ENCODE results near the gene ARSG. TPM values are rescaled to one million over a fixed set of nuclear protein-coding genes. Genes with fewer than 3 reads are reported as not detected.

ARSG gene
- total and polyA plus RNA-seq, 2 of the 8 experiments (the other 6 are each of a cell fraction or from before 2014, with no cell fraction given), result 3.3 to 4.0 TPM

DNA sequence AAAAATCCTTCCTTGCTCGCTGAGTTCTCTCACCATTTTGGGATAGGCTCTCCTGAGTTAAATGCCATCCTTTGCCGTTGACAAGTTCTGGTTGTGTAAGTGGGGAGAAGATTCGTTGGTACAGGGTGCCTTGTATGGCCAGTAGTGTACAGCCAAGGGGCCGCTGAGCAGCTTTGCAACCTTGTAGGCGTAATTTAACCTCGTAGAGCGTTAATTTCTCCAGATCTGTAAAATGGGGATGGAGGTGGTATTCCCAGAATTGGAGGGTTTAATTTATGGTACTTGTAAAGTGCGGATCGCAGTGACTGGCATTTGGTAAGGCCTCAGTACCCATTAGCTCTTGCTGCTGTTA, 1.4 kb downstream of the ARSG start:
- H4K5ac ChIP-seq (ENCODE audit: insufficient read length, low read depth, low read length), result no peak overlapping the region
- no peaks in the 10 kb centered on the region for H3K79me2 ChIP-seq (ENCODE audit: control insufficient read depth in 1 of 2, insufficient read depth in 2 of 2, low read length in 2 of 2)
- no peak overlapping the region; the same call in 1 of the 2 replicates for H3K18ac ChIP-seq (ENCODE audit: extremely low read depth, low read length)
- H2AFZ ChIP-seq (ENCODE audit: low read length), result no peak overlapping the region
- WGBS, 2 experiments (ENCODE audit: extremely low coverage in 1 of 2, insufficient coverage in 1 of 2, insufficient read length in 1 of 2, insufficient replicate concordance in 2 of 2, low coverage in 1 of 2, low lambda C conversion rate in 2 of 2, missing lambda C conversion rate in 1 of 2), result 33% methylated on average over 9 of the region's 9 CpGs; no CpG with 5 or more reads in 1 of the 2 experiments
- peaks cover 8 to 25% (median 24%) of the 10 kb centered on the region in 4 experiments for H3K27me3 ChIP-seq (replicated peaks in 1 of 4; ENCODE audit: control insufficient read depth in 3 of 4, extremely low read depth in 1 of 4, insufficient read depth in 3 of 4, low read length in 3 of 4)
- H2BK5ac ChIP-seq (ENCODE audit: low read depth, low read length), result no peak overlapping the region
- H2BK20ac ChIP-seq (ENCODE audit: low read length), result no peak overlapping the region
- no peaks in the 10 kb centered on the region for H3K9me3 ChIP-seq (ENCODE audit: insufficient read depth in 2 of 2, low read depth in 1 of 2, low read length in 1 of 2)
- H3K36me3 ChIP-seq (ENCODE audit: control insufficient read depth in 2 of 4, insufficient read depth in 4 of 4, low read length in 3 of 4), result no peaks in the 10 kb centered on the region
- H3K4ac ChIP-seq (replicated peaks; ENCODE audit: insufficient read length, low read depth, low read length), result no peak overlapping the region
- H3K56ac ChIP-seq (replicated peaks; ENCODE audit: insufficient read length, low read depth, low read length), result no peak overlapping the region
- H4K8ac ChIP-seq (ENCODE audit: extremely low read depth, insufficient read depth, low read length), result no peak overlapping the region
- no peak overlapping the region for H4K91ac ChIP-seq (replicated peaks; ENCODE audit: insufficient read length, low read length)
- H3K4me1 ChIP-seq (replicated peaks in 1 of 4; ENCODE audit: control insufficient read depth in 3 of 4, insufficient read depth in 4 of 4, low read length in 3 of 4), result peaks cover 18 to 42% (median 29%) of the 10 kb centered on the region in 4 experiments
- H3K4me3 ChIP-seq (ENCODE audit: extremely low read depth in 1 of 4, insufficient read depth in 2 of 4, low read depth in 3 of 4, low read length in 4 of 4), result peak overlapping the region; percentile 41 to 67 (median 56); a peak in 7 of 8 replicates
- no peak overlapping the region for H2BK12ac ChIP-seq (ENCODE audit: low read depth, low read length)
- H3K27ac ChIP-seq (ENCODE audit: low read depth, low read length), result no peak overlapping the region
- ChIA-PET POLR2A (ENCODE audit: partially characterized antibody) (interaction anchor here (0.6 to 3.2 kb wide), 11 partner anchors 10 to 219 kb away, joined by 3 to 14 read pairs (median 4); partner anchors contain the start of genes AMZ2 and PRKAR1A), CTCF (ENCODE audit: partially characterized antibody) (interaction anchor here (0.8 to 2.1 kb wide), 13 partner anchors 10 to 152 kb away, joined by 3 to 8 read pairs (median 4); no protein-coding TSS in a partner anchor)
- no peaks in the 10 kb centered on the region for H3K79me1 ChIP-seq (ENCODE audit: low read depth, low read length)
- FAIRE-seq (no peak), DNase-seq (ENCODE audit: low read depth in 1 of 2, low spot score in 2 of 2) (no peak)
- no peak overlapping the region for H2AK5ac ChIP-seq (ENCODE audit: low read depth, low read length)
- peak overlapping the region; percentile 68 to 86 for H3K4me2 ChIP-seq (ENCODE audit: insufficient read depth in 1 of 2, low read depth in 2 of 2, low read length in 2 of 2)
- peaks cover 22% of the 10 kb centered on the region for H3K23me2 ChIP-seq (ENCODE audit: low read depth, low read length)
- no peak overlapping the region for H3K14ac ChIP-seq (ENCODE audit: insufficient read length)
- H4K20me1 ChIP-seq (replicated peaks in 1 of 2; ENCODE audit: control insufficient read depth in 1 of 2, insufficient read depth in 2 of 2, low read length in 2 of 2), result peaks cover 0 to 3% of the 10 kb centered on the region in 2 experiments
- H2BK15ac ChIP-seq (ENCODE audit: low read length), result peak overlapping the region; percentile 22; the same call in 1 of the 2 replicates
- peak overlapping the region; percentile 18 for H2BK120ac ChIP-seq (replicated peaks; ENCODE audit: low read depth, low read length)
- H3K23ac ChIP-seq (ENCODE audit: insufficient read length), result no peak overlapping the region
- peak overlapping the region in 3 of 4 experiments; percentile 46 to 75 (median 75); a peak in 4 of 7 replicates for H3K9ac ChIP-seq (replicated peaks in 1 of 4; ENCODE audit: extremely low read depth in 1 of 4, low read depth in 3 of 4, low read length in 3 of 4)
- TF ChIP-seq GTF2F1 (IDR thresholded peaks at IDR 0.05; ENCODE audit: borderline replicate concordance, low read depth, low read length) (no peak), SIRT6 (IDR thresholded peaks at IDR 0.05; ENCODE audit: low read length) (no peak), CREB1 (IDR thresholded peaks at IDR 0.05) (no peak), TAF1 (IDR thresholded peaks at IDR 0.05; ENCODE audit: low read depth, low read length) (no peak), CBX5 (IDR thresholded peaks at IDR 0.05; ENCODE audit: low read depth, low read length) (no peak), JUN (IDR thresholded peaks at IDR 0.05; ENCODE audit: low read depth, low read length) (no peak), RBBP5 (IDR thresholded peaks at IDR 0.05; ENCODE audit: borderline replicate concordance, low read depth, low read length) (no peak), POLR2AphosphoS5 (IDR thresholded peaks at IDR 0.05; ENCODE audit: low read depth, low read length) (no peak), KDM4A (IDR thresholded peaks at IDR 0.05; ENCODE audit: low read depth, low read length, severe bottlenecking) (no peak)
- TF ChIP-seq, protein P1, sequence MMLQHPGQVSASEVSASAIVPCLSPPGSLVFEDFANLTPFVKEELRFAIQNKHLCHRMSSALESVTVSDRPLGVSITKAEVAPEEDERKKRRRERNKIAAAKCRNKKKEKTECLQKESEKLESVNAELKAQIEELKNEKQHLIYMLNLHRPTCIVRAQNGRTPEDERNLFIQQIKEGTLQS (IDR thresholded peaks at IDR 0.05; ENCODE audit: insufficient read depth, low read depth, low read length), result no peak
- TF ChIP-seq, protein P2, sequence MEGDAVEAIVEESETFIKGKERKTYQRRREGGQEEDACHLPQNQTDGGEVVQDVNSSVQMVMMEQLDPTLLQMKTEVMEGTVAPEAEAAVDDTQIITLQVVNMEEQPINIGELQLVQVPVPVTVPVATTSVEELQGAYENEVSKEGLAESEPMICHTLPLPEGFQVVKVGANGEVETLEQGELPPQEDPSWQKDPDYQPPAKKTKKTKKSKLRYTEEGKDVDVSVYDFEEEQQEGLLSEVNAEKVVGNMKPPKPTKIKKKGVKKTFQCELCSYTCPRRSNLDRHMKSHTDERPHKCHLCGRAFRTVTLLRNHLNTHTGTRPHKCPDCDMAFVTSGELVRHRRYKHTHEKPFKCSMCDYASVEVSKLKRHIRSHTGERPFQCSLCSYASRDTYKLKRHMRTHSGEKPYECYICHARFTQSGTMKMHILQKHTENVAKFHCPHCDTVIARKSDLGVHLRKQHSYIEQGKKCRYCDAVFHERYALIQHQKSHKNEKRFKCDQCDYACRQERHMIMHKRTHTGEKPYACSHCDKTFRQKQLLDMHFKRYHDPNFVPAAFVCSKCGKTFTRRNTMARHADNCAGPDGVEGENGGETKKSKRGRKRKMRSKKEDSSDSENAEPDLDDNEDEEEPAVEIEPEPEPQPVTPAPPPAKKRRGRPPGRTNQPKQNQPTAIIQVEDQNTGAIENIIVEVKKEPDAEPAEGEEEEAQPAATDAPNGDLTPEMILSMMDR (IDR thresholded peaks at IDR 0.05; ENCODE audit: control extremely low read depth in 1 of 3, insufficient read depth in 1 of 3, low read depth in 1 of 3, low read length in 3 of 3), result no peak

Data from H1 (cell line).